Islet precursor cell (in vitro differentiated cells): ENCODE data around the gene DTX2.
"Not testable (repeated sequence)": the region's sequence is repeated elsewhere in the genome, so short reads cannot be mapped to it uniquely, and the experiment has no call there.

ENCODE experiments used
- DNase-seq: peaks from one replicate; pipeline ENCODE4 v3.0.0-alpha.2; 2018

Gene DTX2

GRCh38 chr7:76497918-76498582 is 36.5 kb downstream of the DTX2 start:
- not testable (repeated sequence) for DNase-seq

- DNase-seq, result not testable (repeated sequence)
These were observed 37.2 kb downstream of the DTX2 start for GRCh38 chr7:76498583-76499200.

- not testable (repeated sequence) for DNase-seq
These were observed 37.9 kb downstream of the DTX2 start for GRCh38 chr7:76499201-76499923.

- not testable (repeated sequence) for DNase-seq
These were observed 38.4 kb downstream of the DTX2 start for GRCh38 chr7:76499924-76500241.

DNA sequence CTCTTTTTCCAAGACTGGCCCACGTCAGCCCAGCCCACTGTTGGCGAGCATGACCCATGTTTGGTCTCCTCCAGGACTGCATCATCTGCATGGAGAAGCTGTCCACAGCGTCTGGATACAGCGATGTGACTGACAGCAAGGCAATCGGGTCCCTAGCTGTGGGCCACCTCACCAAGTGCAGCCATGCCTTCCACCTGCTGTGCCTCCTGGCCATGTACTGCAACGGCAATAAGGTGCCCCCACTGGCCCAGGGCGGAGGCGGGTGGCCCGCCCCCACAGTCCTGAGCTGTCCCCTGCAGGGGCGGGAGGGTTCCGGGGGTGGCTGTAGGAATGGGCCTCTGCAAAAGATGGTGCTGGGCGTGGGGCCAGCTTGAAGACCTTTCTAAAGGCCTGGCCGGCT is 40.7 kb downstream of the DTX2 start:
- not testable (repeated sequence) for DNase-seq

DNA sequence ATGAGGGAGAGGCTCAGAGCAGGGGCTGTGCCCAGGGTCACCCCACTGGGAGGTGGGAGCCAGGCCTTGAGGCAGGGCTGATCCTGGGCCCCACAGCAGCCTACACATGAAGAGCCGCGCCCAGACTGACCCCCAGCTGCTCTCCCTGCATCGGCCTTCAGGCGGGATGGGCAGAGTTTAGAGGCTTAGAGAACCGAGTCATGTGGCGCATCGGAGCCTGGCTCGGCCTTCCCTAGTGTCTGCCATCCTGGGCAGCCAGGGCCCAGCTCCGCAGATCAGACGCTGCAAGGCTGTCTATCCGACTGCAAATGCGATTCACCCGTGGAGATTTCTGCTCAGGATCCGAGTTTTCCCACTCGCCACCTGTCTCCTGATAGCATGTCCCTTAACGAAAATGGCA is 41.3 kb downstream of the DTX2 start:
- not testable (repeated sequence) for DNase-seq

GRCh38 chr7:76503244-76503643 is 41.7 kb downstream of the DTX2 start:
- DNase-seq, result not testable (repeated sequence)

- DNase-seq, result not testable (repeated sequence)
These were observed 43.0 kb downstream of the DTX2 start for GRCh38 chr7:76504351-76505167.

DNA sequence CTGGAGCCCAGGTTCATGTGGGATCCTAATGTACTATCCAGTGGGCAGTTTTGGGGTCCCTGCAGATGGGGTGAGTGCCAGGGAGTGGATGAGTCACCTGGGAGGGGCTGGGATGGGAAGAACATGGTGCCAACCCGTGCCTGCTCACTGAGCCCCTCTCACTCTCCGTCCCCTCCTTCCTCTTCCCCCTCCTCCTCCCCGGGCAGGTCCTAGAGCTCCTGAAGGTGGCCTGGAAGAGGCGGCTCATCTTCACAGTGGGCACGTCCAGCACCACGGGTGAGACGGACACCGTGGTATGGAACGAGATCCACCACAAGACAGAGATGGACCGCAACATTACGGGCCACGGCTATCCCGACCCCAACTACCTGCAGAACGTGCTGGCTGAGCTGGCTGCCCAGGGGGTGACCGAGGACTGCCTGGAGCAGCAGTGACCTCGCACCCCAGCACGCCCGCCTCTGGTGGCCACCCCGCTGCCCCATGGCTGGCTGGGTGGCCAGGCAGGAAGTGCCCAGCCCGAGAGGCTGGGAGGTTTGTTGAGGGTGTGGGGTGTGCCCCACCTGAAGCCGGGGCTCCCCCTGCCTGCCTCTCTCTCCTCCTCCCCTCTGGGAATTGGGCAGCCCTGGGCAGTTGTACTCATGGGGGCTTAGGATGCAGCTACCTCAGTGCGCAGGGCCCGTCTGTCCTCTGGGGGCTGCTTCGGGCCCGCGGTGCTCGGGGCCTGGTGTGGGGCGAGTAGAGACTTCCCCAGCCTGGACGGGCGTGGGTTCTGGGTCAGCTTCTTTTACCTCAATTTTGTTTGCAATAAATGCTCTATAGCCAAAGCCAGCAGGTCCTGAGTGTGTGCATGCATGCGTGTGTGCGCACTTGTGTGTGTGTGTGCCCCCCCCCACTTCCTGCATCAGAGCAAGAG is 43.9 kb downstream of the DTX2 start:
- DNase-seq, result no peak

GRCh38 chr7:76506081-76506440 is 44.6 kb downstream of the DTX2 start:
- DNase-seq, result no peak

- DNase-seq, result not testable (repeated sequence)
These were observed 45.1 kb downstream of the DTX2 start for GRCh38 chr7:76506643-76507042.

DNA sequence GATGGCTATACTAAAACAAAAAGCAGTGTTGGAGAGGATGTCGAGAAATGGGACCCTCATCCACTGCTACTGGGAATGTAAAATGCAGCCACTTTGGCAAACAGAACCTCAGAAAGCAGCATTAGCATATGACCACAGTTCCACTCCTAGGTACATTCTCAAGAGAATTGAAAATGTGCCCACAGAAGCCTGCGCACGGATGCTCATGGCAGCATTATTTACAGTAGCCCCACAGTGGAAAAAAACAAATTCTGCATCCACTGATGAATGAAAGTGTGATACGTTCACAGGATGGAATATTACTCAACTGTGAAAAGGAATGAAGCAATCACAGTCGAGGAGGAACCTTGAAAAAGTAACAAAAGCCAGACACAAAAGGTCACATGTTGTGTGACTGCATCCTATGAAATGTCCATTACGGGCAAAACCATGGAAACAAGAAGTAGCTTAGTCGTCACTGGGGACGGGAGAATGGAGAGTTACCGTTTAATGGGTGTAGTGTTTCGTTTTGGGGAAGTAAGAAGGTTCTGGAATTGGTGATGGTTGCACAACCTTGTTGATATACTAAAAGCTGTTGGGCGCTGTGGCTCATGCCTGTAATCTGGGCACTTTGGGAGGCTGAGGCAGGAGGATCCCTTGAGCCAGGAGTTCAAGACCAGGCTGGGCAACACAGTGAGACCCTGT is 46.4 kb downstream of the DTX2 start:
- no peak for DNase-seq

DNA sequence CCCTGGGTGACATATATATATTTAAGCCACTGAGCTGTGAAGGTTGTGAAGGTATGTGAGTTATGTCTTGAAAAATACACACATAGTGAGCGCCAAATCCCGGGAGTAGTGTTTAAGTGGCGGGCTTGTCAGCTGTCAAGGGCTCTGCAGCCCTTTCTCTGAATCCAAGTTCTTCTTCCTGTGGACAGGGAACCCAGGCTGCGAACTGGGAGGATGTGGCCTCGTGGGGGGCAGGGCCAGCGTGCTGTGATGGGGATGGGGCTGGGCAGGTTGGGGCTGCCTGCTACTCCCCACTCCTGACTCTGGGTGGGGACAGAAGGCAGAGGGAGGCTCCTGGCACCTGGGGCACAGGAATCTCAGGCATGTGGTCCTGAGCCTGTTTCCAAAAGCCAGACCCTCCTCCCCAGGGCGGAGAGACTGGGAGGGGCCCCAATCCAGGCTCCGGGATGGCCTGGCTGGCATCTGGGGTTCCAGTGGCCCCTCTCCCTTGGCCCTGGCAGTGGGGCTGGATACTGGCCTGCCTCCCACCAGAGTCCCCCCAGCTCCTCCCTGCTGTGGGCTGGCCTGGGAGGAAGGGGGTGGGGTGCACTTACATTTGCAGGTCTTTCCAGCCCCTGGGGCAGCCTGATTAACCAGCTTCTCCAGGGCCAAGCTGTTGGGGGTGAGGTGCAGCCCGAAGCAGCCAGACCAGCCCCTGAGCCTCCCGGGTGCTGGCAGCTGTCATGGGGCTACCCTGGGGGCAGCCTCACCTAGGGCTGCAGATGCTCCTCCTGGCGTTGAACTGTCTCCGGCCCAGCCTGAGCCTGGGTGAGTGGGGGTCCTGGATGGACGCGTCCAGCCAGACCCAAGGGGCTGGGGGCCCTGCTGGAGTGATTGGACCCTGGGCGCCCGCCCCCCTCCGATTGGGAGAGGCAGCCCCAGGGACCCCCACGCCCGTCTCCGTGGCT is 48.7 kb downstream of the DTX2 start, which contains the start of gene UPK3B:
TSS of gene UPK3B (plus strand) at position 622 of the 947 bp plus-strand sequence. CDS start at position 723, 101 bp downstream.
- DNase-seq, result peak; percentile 81

DNA sequence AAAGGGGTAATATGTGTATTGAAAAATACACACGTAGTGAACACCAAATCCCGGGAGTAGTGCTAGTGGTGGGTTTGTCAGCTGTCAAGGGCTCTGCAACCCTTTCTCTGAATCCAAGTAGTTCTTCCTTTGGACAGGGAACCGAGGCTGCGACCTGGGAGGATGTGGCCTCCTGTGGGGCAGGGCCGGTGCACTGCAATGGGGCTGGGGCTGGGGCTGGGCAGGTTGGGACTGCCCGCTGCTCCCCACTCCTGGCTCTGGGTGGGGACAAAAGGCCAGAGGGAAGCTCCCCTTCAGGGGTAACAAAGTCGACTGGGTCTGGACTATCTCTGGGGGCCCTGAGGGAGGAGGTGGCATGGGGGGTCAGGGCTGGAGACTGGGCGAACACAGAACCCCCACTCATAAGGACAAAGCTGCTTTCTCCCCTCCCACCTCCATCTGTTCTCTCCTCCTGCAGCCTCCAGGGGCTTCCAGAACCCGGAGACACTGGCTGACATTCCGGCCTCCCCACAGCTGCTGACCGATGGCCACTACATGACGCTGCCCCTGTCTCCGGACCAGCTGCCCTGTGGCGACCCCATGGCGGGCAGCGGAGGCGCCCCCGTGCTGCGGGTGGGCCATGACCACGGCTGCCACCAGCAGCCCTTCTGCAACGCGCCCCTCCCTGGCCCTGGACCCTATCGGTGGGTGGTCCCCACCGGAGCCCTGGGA is 49.8 kb downstream of the DTX2 start:
- not testable (repeated sequence) for DNase-seq

DNA sequence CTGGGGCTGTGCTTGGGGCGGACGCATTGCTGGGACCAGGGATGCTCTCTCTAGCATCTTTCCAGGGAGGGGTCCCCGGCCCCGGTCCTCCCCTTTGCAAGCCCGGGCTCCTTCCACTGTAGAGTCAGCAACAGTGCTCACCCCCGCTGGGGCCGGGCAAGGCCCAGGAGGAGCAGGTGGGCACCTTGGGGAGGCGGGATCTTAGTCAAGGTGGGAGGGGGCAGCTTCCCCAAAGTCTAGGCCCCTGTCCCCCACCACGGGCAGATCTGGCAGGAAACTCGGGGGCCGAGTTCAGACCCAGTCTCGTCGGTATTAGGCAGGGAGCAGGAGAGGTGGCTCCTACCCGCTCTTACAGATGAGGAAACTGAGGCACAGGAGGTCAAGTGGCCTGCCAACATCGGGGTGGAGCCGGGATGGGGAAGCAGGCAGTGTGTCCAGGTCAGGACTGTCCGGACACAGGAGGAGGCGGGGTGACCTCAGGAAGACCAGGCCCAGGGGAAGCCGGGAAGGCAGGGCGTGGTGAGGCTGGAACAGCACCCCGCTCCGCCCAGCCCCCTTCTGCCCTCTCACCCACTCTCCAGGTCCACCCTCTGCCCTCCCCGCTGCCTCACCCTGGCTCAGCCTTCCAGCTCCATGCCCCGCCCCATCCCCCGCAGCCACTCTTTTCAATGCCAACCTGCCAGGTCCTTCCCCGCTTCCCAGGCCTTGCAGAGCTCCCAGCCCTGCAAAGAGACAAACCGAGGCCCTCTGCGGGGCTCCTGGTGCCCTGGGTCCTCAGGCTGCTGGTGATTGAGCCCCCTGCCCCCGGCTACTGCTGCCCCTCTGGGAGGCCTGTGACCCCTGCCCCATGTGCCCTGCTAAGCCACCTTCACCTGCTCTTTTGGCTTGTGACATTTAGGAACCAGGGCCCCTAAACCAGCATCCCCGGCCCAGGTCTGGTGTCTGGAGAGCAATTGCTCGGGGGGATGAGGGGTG is 50.7 kb downstream of the DTX2 start:
- not testable (repeated sequence) for DNase-seq

DNA sequence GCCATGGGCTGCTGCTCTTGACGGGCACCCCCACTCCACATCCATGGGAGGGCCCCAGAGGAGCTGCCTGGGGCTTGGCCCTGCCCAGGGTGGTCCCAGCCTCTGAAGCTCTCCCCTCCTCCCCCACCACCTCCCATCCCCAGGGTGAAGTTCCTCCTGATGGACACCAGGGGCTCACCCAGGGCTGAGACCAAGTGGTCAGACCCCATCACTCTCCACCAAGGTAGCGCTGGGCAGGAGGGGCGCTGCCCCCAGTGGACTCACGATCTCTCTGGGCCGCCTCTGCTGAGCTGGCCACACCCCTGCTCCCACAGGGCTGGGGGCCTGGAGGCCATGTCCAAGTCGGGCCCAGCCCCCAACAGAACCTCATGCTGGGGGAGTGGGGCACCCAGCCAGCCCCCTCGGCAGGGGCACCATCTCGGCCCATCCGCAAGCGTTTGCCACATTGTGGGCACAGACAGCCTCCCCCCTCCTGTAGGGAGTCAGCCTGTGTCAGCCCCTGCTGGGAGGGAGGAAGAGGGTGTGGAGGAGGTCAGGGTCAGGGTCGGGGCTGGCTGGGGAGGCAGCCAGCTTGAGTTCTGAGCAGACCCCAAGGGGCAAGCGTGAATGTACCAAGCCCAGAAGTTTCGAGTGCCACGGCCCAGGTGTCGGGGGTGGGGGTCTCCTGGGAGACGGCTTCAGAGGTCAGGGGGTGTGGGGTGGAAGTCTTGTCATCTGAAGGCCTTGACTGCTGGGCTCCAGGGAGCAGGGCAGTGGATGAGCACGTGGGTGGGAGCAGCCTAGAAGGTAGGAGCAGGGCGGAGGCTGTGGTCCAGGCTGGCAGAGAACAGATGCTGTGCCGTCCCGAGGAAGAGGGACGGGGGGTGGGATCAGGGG is 51.7 kb downstream of the DTX2 start:
- DNase-seq, result peak; percentile 77
